Kasumi-1 (cell line): ENCODE results near the gene EVX2.
A peak's percentile ranks its signal among the peaks of the same experiment; 100 is the strongest.

Experiments
- DNase-seq, 2 experiments: peaks; one replicate each; lab custom pipeline; 2025; lab: John Stamatoyannopoulos, UW

Gene EVX2

DNA sequence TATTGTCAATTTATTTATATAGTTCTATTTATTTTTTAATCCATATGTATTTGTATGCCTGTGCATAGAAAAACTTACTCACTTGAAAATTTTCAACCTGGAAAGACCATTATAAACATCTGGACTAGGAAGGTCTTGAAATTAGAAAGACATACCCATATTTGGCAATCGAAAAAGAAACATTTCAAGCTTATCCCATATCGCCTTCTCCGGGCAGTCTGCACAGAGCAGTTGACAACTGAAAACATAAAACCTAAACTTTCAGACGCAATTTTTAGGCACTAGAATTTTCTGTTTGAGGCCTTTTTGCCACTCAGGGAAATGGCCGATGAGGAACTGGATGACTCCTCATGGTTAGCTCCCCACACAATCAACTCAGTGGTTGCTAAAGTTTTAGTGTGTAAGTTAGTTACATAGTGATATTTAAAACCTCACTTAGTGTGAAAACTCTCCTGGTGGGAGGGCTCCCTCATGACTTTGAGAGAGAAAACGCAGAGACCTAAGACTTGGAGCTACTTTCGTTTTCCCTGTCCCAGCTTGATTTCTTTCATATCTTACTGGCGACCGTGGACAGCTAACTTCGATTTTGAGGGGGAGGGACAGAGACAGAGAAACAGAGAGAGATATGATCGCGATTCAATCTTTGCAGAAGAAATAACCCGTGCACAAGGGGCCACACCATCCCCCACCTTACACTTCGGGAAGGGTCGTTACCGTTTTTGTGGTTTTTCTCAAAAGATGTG is 12.7 kb upstream of the EVX2 start:
- DNase-seq = peak in 1 of 2 experiments; percentile 58

DNA sequence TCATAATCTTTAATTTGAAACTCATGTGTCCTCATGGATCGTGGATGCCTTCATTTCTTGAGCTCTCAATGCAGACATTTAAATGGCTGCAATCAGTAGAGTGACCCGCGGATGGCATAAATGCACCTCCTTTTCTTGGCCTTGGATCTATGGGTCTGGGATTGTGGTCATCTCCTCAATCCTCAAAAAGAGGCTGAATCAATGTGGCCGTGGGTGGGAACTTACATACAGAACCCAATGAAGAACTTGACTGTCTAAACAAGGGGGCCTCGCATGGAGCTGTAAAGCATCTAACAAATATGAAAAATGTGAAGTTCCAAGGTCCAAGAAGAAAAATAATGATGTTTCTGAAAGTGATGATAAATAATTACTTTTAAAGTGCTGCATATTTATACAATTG is 11.7 kb upstream of the EVX2 start:
- no peak for DNase-seq

DNA sequence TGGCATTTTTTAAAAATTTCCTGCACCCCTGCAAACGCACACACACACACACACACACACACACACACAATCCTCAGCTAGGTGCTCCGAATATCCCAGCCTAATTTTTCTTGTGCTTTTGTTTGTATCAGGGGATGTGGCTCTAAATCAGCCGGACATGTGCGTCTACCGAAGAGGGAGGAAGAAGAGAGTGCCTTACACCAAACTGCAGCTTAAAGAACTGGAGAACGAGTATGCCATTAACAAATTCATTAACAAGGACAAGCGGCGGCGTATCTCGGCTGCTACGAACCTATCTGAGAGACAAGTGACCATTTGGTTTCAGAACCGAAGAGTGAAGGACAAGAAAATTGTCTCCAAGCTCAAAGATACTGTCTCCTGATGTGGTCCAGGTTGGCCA is 10.6 kb upstream of the EVX2 start:
- no peak for DNase-seq

DNA sequence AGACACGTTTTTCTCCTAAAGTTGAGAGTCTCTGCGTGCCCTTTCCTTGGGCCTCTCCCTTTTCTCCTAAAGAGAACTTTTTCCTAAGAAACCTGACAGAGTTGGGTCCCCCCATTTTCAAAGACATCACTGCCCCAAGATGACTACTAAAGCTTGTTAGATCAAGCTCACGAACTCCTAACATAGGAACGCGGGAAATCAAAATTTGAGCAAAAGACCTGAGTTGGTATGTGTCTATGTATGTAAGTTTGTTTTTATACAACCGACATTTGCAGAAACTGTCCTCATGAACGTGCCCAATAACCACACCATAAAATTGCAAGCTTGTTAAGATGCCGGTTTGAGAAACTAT is 10.1 kb upstream of the EVX2 start:
- DNase-seq = no peak

DNA sequence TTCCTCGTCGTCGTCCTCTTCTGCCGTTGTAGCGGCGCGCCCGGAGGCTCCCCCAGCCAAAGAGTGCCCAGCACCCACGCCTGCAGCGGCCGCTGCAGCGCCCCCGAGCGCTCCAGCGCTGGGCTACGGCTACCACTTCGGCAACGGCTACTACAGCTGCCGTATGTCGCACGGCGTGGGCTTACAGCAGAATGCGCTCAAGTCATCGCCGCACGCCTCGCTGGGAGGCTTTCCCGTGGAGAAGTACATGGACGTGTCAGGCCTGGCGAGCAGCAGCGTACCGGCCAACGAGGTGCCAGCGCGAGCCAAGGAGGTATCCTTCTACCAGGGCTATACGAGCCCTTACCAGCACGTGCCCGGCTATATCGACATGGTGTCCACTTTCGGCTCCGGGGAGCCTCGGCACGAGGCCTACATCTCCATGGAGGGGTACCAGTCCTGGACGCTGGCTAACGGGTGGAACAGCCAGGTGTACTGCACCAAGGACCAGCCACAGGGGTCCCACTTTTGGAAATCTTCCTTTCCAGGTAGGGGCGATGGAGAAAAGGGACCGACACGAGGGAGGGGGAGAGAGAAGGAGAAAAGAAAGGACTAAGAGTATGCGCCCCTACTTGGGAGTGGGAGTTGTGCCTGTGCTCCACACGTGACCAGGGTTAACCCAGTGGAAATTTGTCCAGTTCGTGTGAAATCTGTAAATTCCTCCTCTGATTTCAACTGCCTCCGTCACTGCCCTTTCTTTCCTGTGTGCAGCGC is 9.6 kb upstream of the EVX2 start:
- peak; percentile 37 to 39 for DNase-seq

DNA sequence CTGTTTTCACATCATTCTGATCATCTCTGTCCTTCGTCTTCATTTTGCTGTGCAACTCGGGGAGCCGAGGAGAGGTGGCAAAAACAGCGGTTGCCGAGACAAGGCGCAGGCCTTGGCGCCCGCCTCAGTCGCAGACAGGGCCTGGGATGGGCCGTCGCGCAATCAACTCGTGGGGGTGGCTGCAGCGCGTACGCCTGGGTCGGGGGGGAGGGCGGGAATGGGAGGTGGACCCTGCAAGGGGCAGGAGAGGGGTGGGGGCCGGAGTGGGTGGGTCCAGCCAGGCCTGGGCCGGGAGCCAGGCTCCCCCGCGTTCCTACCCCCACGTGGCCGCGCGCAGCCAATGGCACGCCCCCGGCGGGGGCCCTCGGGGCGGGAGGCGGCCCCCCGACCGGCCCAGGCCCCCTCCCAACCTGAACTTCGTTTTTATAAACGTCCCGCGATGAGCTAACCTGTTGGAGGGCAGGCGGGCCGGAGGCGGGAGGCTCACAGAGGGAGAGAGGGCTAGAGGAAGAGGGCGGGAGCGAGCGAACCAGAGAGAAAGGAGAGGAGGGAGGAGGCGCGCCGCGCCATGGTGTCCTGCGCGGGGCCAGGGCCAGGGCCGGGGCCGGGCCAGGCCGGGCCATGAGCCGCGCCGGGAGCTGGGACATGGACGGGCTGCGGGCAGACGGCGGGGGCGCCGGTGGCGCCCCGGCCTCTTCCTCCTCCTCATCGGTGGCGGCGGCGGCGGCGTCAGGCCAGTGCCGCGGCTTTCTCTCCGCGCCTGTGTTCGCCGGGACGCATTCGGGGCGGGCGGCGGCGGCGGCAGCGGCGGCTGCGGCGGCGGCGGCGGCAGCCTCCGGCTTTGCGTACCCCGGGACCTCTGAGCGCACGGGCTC is 8.7 kb upstream of the EVX2 start, which contains the start of gene HOXD13:
Gene HOXD13 (plus strand): TSS at position 452 of the 875 bp plus-strand sequence. CDS start 170 bp downstream, at position 622.
- peak; percentile 40 to 44 for DNase-seq

DNA sequence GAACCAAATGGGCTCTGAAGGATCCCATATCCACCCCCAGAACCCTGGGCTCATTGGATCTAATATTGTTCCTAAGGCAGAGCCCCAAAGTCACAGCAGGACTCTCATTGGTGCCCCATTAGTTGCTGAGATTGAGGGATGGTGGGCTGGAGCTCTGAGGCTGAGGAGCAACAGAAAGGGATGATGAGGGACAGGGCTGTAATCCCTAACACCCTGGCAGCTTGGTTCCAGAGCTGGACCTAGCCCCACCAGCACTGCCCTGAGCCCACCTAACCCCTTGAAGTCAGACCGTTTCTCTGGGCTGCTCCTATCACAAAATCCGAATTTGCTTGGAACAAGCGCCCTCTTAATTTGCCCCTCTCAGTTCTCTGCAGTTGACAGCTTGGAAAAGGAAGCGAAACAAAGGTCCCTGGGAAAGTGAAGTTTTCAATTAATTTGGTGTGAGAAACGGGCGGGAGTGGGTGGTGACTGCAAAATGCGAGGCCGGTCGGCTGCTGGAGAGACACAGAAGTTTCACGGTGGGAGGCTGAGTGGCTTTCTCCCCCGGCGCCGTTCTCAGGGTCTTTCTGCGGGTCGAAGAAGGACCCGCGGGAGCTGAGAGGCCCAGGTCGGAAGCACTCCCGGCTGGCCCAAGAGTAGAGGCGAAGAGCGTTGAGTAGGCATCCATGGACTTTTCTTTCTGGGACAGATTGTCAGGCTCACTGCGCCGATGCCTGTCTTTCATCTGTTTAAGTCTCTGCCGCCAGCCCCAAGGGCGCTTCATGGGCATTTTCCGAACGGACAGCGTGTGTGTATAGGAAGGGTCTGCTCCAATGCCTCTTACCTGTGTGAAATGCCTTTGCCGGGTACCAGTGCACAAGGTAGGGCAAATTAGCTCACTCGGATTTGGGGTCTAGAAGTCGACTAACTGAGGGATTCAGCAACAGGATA is 7.8 kb upstream of the EVX2 start:
- DNase-seq = no peak

DNA sequence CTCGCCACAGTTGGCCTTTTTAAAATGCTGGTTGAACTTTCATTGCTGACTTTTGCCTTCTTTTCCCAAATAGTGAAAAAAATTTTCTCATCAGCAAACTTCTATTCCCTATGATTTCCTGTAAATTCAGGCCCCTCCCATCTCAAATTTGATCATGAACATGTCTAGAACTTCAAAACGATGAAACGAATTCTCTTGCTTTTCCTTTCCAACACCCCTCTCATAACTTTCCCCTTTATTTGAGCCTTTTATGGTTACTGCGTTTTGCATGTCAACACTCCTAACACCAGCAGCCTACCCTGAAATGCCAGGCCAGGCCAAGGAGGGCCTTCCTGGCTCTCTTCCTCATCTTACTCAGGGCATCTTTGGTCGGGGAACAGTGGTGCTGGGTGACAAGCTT is 7.1 kb upstream of the EVX2 start:
- no peak for DNase-seq

DNA sequence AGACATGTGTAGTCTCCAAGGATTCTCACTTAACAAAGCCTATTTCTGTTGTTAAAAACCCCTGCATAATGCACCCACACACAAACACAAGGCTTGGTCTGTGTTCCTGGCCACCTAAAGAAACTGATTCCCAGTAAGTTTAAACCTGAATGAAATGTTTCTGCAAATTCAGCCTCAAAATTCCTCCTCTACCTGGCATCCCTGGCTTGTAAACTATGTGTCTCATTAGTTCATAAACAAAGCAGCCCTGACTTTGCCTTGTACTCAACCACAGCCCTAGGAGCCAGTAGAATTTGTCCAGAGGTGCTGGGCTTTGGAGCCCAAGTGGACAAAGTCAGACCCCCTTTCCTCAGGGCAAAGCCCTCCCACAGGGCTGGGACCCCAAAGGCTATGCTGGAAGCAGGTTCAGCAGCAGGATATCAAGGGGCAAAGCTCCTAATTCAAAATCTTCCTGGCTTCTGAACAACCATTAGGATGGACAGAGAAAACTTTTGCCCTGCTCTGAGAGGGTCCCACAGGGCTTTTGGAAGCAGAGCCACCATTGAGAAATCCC is 6.2 kb upstream of the EVX2 start:
- DNase-seq = no peak

DNA sequence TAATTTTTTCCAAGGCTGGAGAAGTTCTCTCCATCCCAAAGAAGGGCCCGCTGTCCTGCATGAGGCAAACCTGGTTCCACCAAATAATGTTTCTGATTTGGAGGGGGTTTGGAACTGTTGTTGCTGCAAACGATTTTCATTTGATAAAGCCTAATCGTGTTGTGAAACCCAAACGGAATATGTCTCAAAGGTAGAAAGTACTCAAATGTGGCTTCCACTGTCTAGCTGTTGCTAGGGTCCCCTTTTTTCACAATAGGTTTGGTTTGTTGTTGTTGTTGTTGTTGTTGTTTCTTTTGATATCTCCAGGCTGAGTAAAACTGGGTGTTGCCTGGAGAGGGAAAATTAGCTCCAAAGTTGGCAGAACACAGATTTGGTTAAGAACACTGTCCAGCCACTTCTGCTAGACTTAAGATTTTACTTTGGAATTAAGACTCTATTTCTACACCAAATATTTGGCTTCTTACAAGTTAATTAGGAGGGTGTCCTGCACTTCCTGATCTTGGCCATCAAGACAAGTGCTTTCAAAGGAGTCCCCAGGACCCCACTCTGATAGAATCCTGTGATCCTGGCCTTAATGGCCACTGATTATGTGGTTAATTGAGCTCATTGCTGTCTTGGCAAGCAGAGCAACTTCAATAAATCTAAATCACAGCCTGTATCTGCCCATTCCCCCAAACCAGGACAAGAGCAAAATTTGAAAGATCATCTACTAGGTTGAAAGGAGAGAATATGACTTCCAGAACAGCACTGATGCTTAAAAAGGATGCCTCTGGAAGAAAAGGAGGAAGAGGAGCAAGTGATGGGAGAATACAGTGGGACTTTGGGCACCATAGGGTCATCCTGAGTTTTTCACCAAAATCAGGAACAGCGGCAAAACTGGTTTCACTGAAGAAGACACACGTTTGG is 5.4 kb upstream of the EVX2 start:
- no peak for DNase-seq

DNA sequence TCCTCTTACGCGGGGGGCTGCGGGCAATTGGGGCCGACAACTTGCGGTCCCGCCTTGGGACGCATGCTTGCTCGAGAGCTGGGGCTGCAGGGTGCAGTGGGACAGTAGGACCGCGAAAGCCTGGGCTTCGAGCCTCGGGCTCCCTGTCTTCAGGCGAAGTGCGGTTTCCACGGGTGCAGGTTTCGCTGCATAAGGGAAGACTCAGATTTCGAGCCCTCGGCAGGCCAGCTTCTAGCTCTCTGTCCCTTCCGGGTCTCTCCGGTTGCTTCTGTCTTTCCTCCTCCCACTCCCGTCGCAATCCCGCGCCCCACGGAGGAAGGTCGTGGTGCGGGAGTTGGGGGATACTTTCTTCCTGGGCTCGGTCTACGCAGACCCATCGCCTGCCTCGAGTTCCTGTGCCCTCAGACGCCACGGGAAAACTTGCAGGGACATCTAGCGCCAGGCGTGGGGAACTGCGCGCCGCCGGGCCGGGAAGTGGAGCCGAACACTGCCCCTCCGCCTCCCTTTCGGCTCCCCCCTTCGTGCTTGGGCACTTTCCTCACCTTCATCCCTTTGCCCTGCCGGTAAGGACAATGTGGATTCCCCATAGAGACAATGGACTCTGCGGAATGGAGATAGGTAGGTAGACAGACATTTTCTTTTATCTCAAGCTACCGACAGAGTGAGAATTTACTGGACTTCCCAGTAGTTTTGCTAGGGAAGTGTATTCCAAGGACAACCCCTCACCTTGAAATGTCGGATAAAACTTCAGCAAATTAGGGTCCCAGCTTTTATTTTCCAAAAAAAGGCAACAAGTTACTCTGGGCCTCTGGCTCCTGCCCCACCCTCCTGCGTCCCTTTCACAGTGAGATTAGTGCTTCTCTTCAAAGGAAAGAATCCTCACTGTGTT is 4.5 kb upstream of the EVX2 start:
- peak; percentile 69 to 78 for DNase-seq

DNA sequence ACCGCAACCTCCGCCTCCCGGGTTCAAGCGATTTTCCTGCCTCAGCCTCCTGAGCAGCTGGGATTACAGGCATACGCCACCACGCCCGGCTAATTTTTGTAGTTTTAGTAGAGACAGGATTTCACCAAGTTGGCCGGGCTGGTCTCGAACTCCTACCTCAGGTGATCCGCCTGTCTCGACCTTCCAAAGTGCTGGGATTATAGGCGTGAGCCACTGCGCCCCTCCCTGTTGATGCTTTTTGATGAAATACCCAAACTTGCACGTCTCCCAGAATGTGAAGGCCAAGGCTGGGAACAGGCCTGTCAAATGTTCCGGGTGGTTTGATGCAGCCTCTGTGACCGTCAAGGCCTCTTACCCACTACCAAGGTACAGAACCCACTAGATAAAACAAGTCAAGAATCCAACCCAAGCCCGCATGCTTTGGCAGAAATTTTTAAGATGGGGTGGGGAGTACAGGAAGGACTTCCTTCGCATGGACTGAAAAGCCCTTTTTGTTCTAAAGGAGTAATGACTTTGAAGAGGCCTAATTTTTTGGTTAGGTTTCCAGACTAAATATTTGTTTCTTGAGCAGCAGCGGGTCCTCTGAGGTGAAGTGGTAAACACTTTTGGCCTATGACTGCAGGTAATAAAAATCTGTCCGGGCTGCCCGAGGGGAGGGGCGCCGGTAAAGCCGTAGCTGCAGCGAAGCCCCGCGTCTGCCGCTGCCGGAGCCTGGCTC is 3.7 kb upstream of the EVX2 start:
- no peak for DNase-seq

DNA sequence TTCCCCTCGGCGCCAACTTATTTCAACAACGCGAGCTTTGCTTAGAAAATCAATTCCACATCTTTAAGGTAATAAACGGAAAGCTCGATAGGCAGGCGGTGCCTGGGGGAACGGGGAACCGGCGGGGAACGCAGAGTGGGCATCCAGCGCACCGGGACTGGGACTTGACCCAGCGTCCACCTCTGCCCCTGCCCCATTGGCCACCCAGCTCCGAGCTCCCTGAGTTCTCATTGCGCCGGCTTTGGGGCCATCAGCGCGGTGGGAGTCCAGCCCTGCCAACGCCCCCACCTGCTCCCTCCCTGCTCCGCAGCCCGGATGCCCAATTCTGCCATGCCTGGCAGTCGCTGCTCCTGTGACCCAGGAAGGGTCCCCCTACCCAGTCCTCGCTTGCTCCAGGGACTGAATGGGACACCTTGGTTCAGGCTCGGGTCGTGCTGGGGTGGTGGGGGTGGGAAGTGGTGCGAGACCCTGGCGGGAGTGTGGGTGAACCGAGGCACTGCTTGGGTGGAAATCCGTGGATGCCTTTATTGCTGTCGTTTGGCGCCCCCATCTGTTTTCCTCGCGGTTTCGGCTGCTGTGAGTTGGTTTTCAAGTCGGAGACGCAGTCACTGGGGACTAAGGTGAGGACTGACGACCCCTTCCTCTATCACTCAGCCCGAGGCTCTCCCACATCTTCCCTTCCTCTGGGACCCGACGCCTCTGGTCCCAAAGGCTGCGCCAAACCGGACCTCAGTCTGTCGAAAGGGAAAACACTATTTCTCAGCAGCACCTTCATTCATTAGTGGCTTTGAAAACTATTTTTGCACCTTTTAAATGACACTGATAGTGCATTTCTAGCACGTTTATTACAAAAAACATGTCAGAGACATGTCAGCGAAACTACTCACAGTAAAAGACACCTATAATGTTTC is 2.4 kb upstream of the EVX2 start:
- DNase-seq = peak; percentile 57 to 67

DNA sequence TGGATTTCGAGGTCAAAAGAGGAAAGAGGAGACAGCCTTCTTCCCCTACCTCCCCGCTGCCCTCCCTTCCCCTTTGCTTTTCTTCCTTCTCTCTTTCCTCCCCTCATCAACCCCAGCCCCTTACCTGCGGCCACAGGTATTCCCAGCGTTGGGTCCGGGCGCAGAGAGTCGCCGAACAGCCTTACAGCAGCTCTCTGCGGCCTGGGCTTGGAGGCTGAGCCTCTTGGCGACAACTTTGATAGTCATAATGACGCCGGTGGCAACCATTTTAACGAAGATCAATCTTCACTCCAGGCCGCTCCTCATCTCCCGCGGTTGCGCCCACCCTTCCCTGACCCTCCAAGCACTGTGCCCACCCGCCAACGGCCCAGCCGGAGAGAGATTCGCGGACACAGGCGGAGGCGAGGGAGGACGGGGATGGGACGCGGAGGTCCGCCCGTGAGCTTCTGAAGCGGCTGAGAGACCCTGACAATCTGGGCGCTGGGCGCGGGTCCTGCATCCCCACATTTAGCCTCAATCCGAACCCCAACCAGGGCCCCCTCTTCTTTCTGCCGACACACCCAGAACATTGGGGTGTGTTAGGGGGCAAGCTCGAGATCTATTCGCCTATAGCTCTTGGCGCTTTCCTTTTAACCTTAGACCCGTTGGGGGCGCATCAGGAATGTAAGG is 1.5 kb upstream of the EVX2 start:
- no peak for DNase-seq

DNA sequence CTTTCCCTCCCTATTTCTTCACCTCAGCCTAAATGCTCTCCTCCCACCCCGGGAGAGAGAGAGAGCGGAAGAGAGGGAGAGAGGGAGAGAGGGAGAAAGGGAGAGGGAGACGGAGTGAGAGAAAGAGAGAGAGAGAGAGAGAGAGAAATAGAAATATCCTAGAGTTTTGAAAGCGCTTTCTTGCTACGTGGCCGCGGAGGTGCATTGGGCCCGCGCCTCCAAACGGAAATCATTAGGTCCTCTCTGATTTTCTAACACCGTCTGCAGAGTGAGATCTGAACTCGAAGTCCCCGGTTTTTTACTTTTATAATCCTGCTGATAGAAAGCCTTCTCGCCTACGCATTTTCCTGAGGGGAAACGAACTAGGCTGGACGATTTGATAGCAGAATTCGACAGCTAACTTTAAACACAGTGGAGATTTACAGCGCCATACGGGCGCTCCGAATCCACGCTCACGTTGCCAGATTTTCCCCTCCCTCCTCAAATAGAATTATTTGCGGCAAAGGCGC is 903 bp upstream of the EVX2 start:
- DNase-seq = no peak
